ENCODE data around the gene CPAMD8.
"Not testable (repeated sequence)": the region's sequence is repeated elsewhere in the genome, so short reads cannot be mapped to it uniquely, and the experiment has no call there.

Gene CPAMD8

DNA sequence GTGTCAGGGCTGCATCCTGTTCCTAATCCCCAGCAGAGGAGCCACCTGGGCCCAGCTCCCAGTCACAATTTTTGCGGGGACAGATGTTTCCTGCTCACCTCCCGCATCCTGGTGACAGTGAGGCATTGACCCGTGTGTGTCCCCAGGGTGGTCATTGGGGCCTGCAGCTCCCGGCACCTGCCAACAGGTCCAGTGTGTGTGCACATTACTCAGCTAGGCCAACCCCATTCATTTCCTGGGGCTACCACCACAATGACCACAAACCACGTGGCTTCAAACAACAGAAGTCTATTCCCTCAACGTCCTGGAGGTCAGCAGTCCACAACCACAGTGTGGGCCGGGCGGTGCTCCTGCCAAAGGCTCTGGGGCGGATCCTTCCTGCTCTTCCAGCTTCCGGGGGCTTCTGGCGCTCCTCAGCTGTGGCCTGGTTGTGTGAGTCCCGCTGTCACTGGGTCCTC lies 149.7 kb downstream of the CPAMD8 start:
- H3K9me3 ChIP-seq (ENCODE audit: control extremely low read depth in 1 of 5, control insufficient read depth in 4 of 5, insufficient read depth in 2 of 5, low read depth in 1 of 5, low read length in 4 of 5), result peaks cover under 1 to 46% (median 16%) of the 10 kb centered on the region in 5 experiments
- H3K36me3 ChIP-seq (ENCODE audit: control insufficient read depth in 4 of 4, insufficient read depth in 4 of 4, low read length in 3 of 4), result peaks cover 17 to 61% (median 46%) of the 10 kb centered on the region in 4 experiments
- peak in 2 of 3 donors; percentile 41 to 65 for DNase-seq
- 63% methylated on average over 11 of the region's 12 CpGs for WGBS (ENCODE audit: insufficient coverage)
- H3K27me3 ChIP-seq (replicated peaks in 2 of 5; ENCODE audit: control insufficient read depth in 4 of 5, insufficient read depth in 5 of 5, low read length in 4 of 5), result no peaks in the 10 kb centered on the region
- CTCF ChIA-PET, result interaction anchor here (2.0 kb wide), 1 partner anchor 11 kb away, joined by 4 read pairs; no protein-coding TSS in a partner anchor
- H3K4me1 ChIP-seq (ENCODE audit: control extremely low read depth in 1 of 4, control insufficient read depth in 4 of 4, insufficient read depth in 4 of 4, low read length in 3 of 4), result peaks cover 0 to 16% (median 13%) of the 10 kb centered on the region in 4 experiments
- no peak overlapping the region for H3K27ac ChIP-seq (ENCODE audit: insufficient read depth in 1 of 2, low read depth in 1 of 2, low read length in 2 of 2, poor library complexity in 1 of 2, severe bottlenecking in 2 of 2)
- POLR2A ChIA-PET, result interaction anchor here (1.0 kb wide), 1 partner anchor 17 kb away, joined by 3 read pairs; no protein-coding TSS in a partner anchor
- no peak overlapping the region for H3K4me3 ChIP-seq (ENCODE audit: control insufficient read depth in 1 of 7, extremely low read depth in 1 of 7, insufficient read depth in 4 of 7, low read depth in 2 of 7, low read length in 6 of 7)

DNA sequence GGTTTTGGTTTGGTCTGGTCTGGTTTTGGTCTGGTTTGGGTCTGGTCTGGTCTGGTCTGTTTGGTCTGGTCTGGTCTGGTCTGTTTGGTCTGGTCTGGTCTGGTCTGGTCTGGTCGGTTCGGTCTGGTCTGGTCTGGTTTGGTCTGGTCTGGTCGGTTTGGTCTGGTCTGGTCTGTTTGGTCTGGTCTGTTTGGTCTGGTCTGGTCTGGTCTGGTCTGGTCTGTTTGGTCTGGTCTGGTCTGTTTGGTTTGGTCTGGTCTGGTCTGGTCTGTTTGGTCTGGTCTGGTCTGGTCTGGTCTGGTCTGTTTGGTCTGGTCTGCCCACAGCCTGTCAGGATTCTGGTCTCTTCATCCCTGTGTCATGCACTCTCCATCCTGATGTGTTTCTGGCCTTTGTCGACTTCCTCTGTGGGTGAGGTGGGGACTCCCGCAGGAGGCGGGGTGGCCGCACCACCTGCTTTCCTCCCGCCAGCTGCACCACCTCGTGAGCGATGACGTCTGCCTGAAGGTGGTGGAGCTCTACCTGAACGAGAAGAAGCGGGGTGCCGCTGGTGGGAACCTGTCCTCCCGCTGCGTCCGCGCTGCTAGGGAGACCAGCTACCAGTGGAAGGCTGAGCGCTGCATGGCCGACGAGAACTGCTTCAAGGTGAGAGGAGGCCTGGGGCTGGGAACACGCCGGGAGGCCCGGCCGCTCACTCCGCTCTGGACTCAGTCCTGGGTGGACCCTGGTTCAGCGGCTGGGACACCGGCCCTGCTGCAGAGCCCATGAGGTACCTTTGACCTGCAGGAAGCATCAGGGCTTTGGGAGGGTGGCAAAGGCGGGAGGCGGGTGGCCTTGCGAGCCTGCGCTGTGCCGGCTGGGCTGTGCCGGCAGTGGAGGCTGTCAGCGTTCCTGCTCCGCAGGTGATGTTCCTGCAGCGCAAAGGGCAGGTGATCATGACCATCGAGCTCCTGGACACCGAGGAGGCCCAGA lies 150.7 kb downstream of the CPAMD8 start:
- Histone ChIP-seq H3K27ac (ENCODE audit: insufficient read depth in 1 of 2, low read depth in 1 of 2, low read length in 2 of 2, poor library complexity in 1 of 2, severe bottlenecking in 2 of 2) (no peak overlapping the region), H3K36me3 (ENCODE audit: control insufficient read depth in 4 of 4, insufficient read depth in 4 of 4, low read length in 3 of 4) (peaks cover 17 to 71% (median 55%) of the 10 kb centered on the region in 4 experiments), H3K9me3 (ENCODE audit: control extremely low read depth in 1 of 5, control insufficient read depth in 4 of 5, insufficient read depth in 2 of 5, low read depth in 1 of 5, low read length in 4 of 5) (peaks cover 0 to 36% (median 5%) of the 10 kb centered on the region in 5 experiments), H3K4me3 (ENCODE audit: control insufficient read depth in 1 of 7, extremely low read depth in 1 of 7, insufficient read depth in 4 of 7, low read depth in 2 of 7, low read length in 6 of 7) (no peak overlapping the region), H3K4me1 (ENCODE audit: control extremely low read depth in 1 of 4, control insufficient read depth in 4 of 4, insufficient read depth in 4 of 4, low read length in 3 of 4) (peaks cover 0 to 16% (median 13%) of the 10 kb centered on the region in 4 experiments), H3K27me3 (replicated peaks in 2 of 5; ENCODE audit: control insufficient read depth in 4 of 5, insufficient read depth in 5 of 5, low read length in 4 of 5) (no peaks in the 10 kb centered on the region)
- 96% methylated on average over 36 of the region's 39 CpGs for WGBS (ENCODE audit: insufficient coverage)
- ChIA-PET CTCF (interaction anchor here (2.0 kb wide), 1 partner anchor 12 kb away, joined by 4 read pairs; no protein-coding TSS in a partner anchor), POLR2A (interaction anchor here (1.0 kb wide), 1 partner anchor 18 kb away, joined by 3 read pairs; no protein-coding TSS in a partner anchor)
- DNase-seq, result no peak

- Histone ChIP-seq H3K4me1 (ENCODE audit: control extremely low read depth in 1 of 4, control insufficient read depth in 4 of 4, insufficient read depth in 4 of 4, low read length in 3 of 4) (peaks cover 0 to 16% (median 13%) of the 10 kb centered on the region in 4 experiments), H3K9me3 (ENCODE audit: control extremely low read depth in 1 of 5, control insufficient read depth in 4 of 5, insufficient read depth in 2 of 5, low read depth in 1 of 5, low read length in 4 of 5) (peaks cover 0 to 28% (median 0%) of the 10 kb centered on the region in 5 experiments), H3K36me3 (ENCODE audit: control insufficient read depth in 4 of 4, insufficient read depth in 4 of 4, low read length in 3 of 4) (peaks cover 17 to 72% (median 56%) of the 10 kb centered on the region in 4 experiments)
- POLR2A ChIA-PET; H3K4me3 ChIP-seq (ENCODE audit: control insufficient read depth in 1 of 7, extremely low read depth in 1 of 7, insufficient read depth in 4 of 7, low read depth in 2 of 7, low read length in 6 of 7); H3K27me3 ChIP-seq (replicated peaks in 2 of 5; ENCODE audit: control insufficient read depth in 4 of 5, insufficient read depth in 5 of 5, low read length in 4 of 5); H3K27ac ChIP-seq (ENCODE audit: insufficient read depth in 1 of 2, low read depth in 1 of 2, low read length in 2 of 2, poor library complexity in 1 of 2, severe bottlenecking in 2 of 2); CTCF ChIA-PET; DNase-seq: not testable (repeated sequence)
Measured at GRCh38 chr19:16874978-16875299, 151.7 kb downstream of the CPAMD8 start.

DNA sequence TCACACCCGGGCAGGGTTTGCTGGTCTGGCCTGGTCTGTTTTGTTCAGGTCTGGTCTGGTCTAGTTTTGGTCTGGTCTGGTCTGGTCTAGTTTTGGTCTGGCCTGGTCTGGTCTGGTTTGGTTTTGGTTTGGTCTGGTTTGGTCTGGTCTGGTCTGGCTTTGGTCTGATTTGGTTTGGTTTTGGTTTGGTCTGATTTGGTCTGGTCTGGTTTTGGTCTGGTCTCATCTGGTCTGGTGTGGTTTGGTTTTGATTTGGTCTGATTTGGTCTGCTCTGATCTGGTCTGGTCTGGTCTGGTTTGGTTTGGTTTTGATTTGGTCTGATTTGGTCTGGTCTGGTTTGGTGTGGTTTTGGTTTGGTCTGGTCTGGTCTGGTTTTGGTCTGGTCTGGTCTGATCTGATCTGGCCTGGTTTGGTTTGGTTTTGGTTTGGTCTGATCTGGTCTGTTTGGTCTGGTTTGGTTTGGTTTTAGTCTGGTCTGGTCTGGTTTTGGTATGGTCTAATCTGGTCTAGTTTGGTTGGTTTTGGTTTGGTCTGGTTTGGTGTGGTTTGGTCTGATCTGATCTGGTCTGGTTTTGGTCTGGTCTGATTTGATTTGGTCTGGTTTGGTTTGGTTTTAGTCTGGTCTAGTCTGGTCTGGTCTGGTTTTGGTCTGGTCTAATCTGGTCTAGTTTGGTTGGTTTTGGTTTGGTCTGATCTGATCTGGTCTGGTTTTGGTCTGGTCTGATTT lies 152.2 kb downstream of the CPAMD8 start:
- H3K27ac ChIP-seq (ENCODE audit: insufficient read depth in 1 of 2, low read depth in 1 of 2, low read length in 2 of 2, poor library complexity in 1 of 2, severe bottlenecking in 2 of 2), result no peak overlapping the region
- ChIA-PET CTCF (no interaction called here), POLR2A (no interaction called here)
- H3K9me3 ChIP-seq (ENCODE audit: control extremely low read depth in 1 of 5, control insufficient read depth in 4 of 5, insufficient read depth in 2 of 5, low read depth in 1 of 5, low read length in 4 of 5), result peaks cover 0 to 28% (median 0%) of the 10 kb centered on the region in 5 experiments
- H3K4me3 ChIP-seq (ENCODE audit: control insufficient read depth in 1 of 7, extremely low read depth in 1 of 7, insufficient read depth in 4 of 7, low read depth in 2 of 7, low read length in 6 of 7), result no peak overlapping the region
- WGBS (ENCODE audit: insufficient coverage), result no CpG with 5 or more reads among the region's 1 CpG
- H3K4me1 ChIP-seq (ENCODE audit: control extremely low read depth in 1 of 4, control insufficient read depth in 4 of 4, insufficient read depth in 4 of 4, low read length in 3 of 4), result peaks cover 0 to 16% (median 13%) of the 10 kb centered on the region in 4 experiments
- no peak for DNase-seq
- H3K36me3 ChIP-seq (ENCODE audit: control insufficient read depth in 4 of 4, insufficient read depth in 4 of 4, low read length in 3 of 4), result peaks cover 17 to 71% (median 54%) of the 10 kb centered on the region in 4 experiments
- no peaks in the 10 kb centered on the region for H3K27me3 ChIP-seq (replicated peaks in 2 of 5; ENCODE audit: control insufficient read depth in 4 of 5, insufficient read depth in 5 of 5, low read length in 4 of 5)

DNA sequence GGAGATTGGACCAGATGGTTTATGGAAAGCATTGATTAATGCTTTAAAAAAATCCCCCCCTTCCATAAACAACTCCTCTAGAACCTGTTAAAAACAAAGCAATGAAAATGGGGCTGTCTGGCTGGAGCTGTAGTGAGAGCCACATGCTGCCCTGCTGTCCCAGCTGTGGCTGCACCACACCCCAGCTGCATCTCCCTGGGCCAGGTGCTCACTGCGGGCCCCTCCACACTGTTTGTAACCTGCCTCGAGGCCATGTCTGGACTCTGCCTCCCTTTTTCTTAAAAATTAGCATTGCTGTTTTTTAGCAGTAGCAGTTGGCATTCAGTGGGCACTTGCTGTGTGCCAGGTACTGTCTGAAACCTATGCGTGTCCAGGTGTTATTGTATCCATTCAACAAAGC lies 153.0 kb downstream of the CPAMD8 start:
- peaks cover 0 to 21% (median 0%) of the 10 kb centered on the region in 5 experiments for H3K9me3 ChIP-seq (ENCODE audit: control extremely low read depth in 1 of 5, control insufficient read depth in 4 of 5, insufficient read depth in 2 of 5, low read depth in 1 of 5, low read length in 4 of 5)
- peaks cover 0 to 16% (median 13%) of the 10 kb centered on the region in 4 experiments for H3K4me1 ChIP-seq (ENCODE audit: control extremely low read depth in 1 of 4, control insufficient read depth in 4 of 4, insufficient read depth in 4 of 4, low read length in 3 of 4)
- 100% methylated on average over 3 of the region's 3 CpGs for WGBS (ENCODE audit: insufficient coverage)
- no peaks in the 10 kb centered on the region for H3K27me3 ChIP-seq (replicated peaks in 2 of 5; ENCODE audit: control insufficient read depth in 4 of 5, insufficient read depth in 5 of 5, low read length in 4 of 5)
- H3K4me3 ChIP-seq (ENCODE audit: control insufficient read depth in 1 of 7, extremely low read depth in 1 of 7, insufficient read depth in 4 of 7, low read depth in 2 of 7, low read length in 6 of 7), result no peak overlapping the region
- peaks cover 15 to 71% (median 48%) of the 10 kb centered on the region in 4 experiments for H3K36me3 ChIP-seq (ENCODE audit: control insufficient read depth in 4 of 4, insufficient read depth in 4 of 4, low read length in 3 of 4)
- DNase-seq, result no peak
- ChIA-PET POLR2A (no interaction called here), CTCF (no interaction called here)
- H3K27ac ChIP-seq (ENCODE audit: insufficient read depth in 1 of 2, low read depth in 1 of 2, low read length in 2 of 2, poor library complexity in 1 of 2, severe bottlenecking in 2 of 2), result no peak overlapping the region

GRCh38 chr19:16872728-16873127 lies 153.9 kb downstream of the CPAMD8 start:
- WGBS (ENCODE audit: insufficient coverage), result 96% methylated on average over 21 of the region's 21 CpGs
- ChIA-PET CTCF (interaction anchor here (0.6 kb wide), 1 partner anchor 29 kb away, joined by 3 read pairs; no protein-coding TSS in a partner anchor), POLR2A (no interaction called here)
- DNase-seq, result no peak
- Histone ChIP-seq H3K27ac (ENCODE audit: insufficient read depth in 1 of 2, low read depth in 1 of 2, low read length in 2 of 2, poor library complexity in 1 of 2, severe bottlenecking in 2 of 2) (no peak overlapping the region), H3K4me3 (ENCODE audit: control insufficient read depth in 1 of 7, extremely low read depth in 1 of 7, insufficient read depth in 4 of 7, low read depth in 2 of 7, low read length in 6 of 7) (no peak overlapping the region), H3K27me3 (replicated peaks in 2 of 5; ENCODE audit: control insufficient read depth in 4 of 5, insufficient read depth in 5 of 5, low read length in 4 of 5) (no peaks in the 10 kb centered on the region), H3K36me3 (ENCODE audit: control insufficient read depth in 4 of 4, insufficient read depth in 4 of 4, low read length in 3 of 4) (peaks cover 10 to 71% (median 45%) of the 10 kb centered on the region in 4 experiments), H3K9me3 (ENCODE audit: control extremely low read depth in 1 of 5, control insufficient read depth in 4 of 5, insufficient read depth in 2 of 5, low read depth in 1 of 5, low read length in 4 of 5) (peaks cover 0 to 14% (median 0%) of the 10 kb centered on the region in 5 experiments), H3K4me1 (ENCODE audit: control extremely low read depth in 1 of 4, control insufficient read depth in 4 of 4, insufficient read depth in 4 of 4, low read length in 3 of 4) (peaks cover 0 to 16% (median 13%) of the 10 kb centered on the region in 4 experiments)
